Measurements from ENCODE around the gene EMILIN3. TPM values are rescaled to one million over a fixed set of nuclear protein-coding genes. Genes with fewer than 3 reads are reported as not detected.

Gene EMILIN3
- total RNA-seq, 1 donor = under 0.01 TPM

DNA sequence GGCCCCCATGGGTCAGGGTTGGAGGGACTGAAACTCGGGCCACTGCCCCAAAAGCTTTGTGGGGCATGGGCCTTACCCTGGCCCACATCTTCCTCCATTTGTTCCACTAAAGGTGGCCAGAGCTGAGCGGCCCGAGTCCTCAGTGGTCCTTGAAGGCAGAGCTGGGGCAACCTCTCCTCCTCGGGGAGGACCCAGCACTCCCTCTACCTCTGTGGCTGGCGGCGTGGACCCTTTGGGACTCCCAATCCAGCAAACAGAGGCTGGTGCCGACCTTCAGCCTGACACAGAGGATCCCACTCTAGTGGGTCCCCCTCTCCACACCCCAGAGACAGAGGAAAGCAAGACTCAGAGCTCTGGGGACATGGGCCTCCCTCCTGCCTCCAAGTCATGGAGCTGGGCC, 16.7 kb downstream of the EMILIN3 start:
- DNase-seq (ENCODE audit: low read depth in 2 of 3, low spot score in 2 of 3) = no peak

GRCh38 chr20:41349266-41349665, 17.4 kb downstream of the EMILIN3 start:
- no peak for DNase-seq (ENCODE audit: low read depth in 2 of 3, low spot score in 2 of 3)

DNA sequence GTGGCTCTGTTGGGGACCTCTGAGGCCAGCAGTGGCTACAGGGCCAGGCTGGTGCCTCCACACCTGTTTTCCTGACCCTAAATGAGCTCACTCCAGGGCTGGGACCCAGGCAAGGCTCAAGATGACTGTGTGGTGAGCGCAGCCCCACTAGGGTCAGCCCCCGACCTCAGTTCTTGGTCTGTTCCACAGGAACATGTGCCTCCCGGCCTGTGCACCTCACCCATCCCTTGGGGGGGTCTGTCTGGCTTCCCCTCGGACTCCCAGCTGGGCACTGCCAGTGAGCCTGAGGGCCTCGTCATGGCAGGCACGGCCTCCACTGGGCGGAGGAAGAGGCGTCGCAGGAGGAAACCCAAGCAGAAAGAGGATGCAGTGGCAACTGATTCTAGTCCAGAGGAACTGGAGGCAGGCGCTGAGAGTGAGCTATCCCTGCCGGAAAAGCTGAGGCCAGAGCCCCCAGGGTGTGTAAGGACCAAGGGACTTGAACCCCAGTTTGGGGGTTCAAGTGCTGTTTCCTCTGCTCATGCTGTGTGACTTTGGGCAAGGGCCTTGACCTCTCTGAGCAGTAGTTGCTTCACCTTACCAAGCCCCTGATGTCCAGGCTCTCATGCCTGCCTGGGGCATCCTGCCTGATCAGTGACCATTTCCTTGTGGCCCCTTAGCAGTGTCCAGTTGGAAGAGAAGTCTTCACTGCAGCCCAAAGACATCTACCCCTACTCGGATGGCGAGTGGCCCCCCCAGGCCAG, 18.0 kb downstream of the EMILIN3 start:
- no peak for DNase-seq (ENCODE audit: low read depth in 2 of 3, low spot score in 2 of 3)

- no peak for DNase-seq (ENCODE audit: low read depth in 2 of 3, low spot score in 2 of 3)
Observed at GRCh38 chr20:41347523-41348429, 18.8 kb downstream of the EMILIN3 start.

DNA sequence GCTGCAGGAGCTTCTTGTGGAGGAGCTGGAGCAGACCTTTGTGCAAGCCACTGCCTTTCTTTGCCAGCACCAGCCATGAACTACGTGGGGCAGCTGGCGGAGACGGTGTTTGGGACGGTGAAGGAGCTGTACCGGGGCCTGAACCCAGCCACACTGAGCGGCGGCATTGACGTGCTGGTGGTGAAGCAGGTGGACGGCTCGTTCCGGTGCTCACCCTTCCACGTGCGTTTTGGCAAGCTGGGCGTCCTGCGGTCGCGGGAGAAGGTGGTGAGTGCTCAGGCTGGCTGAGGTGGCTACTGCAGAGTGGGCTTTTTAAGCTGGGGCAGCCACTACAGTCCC, 20.9 kb downstream of the EMILIN3 start:
- DNase-seq (ENCODE audit: low read depth in 2 of 3, low spot score in 2 of 3) = no peak

DNA sequence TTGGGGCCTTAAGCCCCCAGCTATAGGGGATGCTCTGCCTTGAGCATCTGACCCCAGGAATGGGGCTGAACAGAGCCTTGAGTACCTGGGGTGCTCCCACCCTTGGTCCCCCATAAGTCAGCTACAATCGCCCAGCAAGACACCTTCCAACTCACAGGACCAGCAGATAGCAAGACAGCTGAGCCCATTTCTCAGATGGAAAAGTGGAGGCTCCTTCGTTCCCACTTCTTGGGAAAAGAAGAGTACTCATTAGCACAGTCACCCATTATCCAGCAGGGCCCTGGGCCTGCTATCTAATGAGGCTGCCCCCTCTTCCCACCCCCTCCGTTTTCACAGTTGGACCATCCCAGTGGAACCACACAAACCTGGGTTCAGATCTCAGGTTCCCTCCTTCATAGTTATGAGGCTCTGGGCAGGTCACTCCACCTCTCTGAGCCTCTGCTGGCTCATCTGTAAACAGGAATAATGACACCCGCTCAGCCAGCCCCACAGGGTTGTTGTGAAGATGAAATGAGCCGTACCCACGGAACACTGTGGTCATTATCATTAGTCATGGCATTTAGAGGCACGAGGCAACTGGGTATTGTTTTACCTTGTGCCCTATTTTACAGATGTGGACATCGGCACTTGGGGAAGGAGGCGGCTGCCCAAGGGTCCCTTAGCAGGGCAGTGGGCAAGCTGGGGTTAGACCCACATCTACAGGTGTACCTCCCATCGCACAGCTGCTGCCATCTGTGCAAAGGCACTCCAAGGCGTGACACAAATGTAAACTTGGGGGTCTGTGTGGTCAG, 21.5 kb downstream of the EMILIN3 start:
- DNase-seq (ENCODE audit: low read depth in 2 of 3, low spot score in 2 of 3) = no peak

GRCh38 chr20:41344477-41344876, 22.1 kb downstream of the EMILIN3 start:
- DNase-seq (ENCODE audit: low read depth in 2 of 3, low spot score in 2 of 3) = no peak

GRCh38 chr20:41342474-41343464, 23.8 kb downstream of the EMILIN3 start:
- DNase-seq (ENCODE audit: low read depth in 2 of 3, low spot score in 2 of 3) = no peak

GRCh38 chr20:41340327-41341055, 26.1 kb downstream of the EMILIN3 start, which contains the start of gene LPIN3:
Gene LPIN3, plus strand, starts transcription at chr20:41340821. Its CDS starts 4,983 bp downstream, at chr20:41345804.
- peak in 2 of 3 donors; percentile 39 to 41 for DNase-seq (ENCODE audit: low read depth in 2 of 3, low spot score in 2 of 3)

- peak; percentile 46 to 74 (median 67) for DNase-seq (ENCODE audit: low read depth in 2 of 3, low spot score in 2 of 3)
Observed at GRCh38 chr20:41339957-41340326, 26.7 kb downstream of the EMILIN3 start.

- no peak for DNase-seq (ENCODE audit: low read depth in 2 of 3, low spot score in 2 of 3)
Observed at GRCh38 chr20:41336711-41337492, 29.7 kb downstream of the EMILIN3 start.

GRCh38 chr20:41335591-41335990, 31.0 kb downstream of the EMILIN3 start:
- DNase-seq (ENCODE audit: low read depth in 2 of 3, low spot score in 2 of 3) = no peak

DNA sequence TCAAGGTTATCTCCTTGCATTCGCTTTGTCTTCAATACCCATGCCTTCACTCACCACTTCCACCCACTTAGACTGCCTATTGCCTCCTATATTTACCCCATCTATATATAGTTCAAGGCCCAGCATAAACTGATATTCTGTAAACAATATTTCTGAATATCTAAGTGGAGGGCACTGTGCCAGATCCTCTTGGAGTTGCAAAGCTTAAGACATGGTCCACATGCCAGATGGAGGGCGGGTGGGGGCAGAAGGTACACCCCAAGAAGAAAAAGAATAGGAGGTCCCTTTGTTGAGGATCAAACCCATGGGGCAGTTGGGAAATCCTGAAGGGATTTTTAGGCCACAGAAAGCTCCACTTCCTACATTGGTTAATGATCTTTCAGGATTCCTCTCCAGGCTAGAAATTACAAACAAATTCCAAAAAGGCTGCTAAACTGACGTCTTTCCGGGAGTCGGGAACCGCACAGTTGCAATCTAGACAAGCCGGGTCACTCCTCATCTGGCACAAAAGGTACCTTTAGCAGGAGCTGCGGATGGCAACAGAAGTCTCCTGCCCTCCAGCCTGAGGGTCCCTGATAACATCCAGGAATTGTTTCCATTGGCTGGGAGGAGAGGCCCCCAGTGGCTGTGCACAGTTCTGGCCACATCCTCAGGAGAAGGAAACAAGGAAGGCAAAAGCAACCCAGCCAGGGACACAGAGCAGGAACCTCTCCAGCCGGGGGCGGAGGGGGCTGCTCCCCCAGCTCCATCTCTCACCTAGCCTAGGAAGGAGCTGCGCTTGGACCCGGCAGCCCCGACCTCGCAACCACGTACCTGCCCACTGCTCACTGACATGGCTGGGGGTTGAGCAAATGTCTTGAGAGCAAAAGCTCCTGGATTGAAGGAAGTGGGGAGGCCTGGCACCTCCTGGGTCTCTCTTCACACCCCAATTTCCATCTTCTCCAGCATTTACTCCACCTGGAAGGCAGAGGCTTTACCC, 31.9 kb downstream of the EMILIN3 start:
- DNase-seq (ENCODE audit: low read depth in 2 of 3, low spot score in 2 of 3) = no peak

DNA sequence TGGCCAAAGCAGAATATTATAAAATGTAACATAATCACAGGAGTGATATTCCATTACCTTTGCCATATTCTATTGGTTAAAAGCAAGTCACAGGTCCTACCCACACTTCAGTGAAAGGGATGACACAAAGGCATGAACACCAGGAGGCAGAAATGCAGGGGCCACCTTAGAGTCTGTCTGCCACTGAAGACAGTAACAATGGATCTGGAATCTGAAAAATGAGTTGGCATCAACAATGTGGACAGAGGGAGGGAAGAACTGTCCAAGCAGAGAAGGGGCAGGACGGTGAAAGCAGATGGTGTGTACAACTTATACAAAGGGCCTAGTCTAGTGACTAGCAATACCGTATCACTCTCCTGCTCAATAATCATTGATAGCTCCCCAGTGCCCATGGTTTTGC, 32.6 kb downstream of the EMILIN3 start:
- DNase-seq (ENCODE audit: low read depth in 2 of 3, low spot score in 2 of 3) = no peak

DNA sequence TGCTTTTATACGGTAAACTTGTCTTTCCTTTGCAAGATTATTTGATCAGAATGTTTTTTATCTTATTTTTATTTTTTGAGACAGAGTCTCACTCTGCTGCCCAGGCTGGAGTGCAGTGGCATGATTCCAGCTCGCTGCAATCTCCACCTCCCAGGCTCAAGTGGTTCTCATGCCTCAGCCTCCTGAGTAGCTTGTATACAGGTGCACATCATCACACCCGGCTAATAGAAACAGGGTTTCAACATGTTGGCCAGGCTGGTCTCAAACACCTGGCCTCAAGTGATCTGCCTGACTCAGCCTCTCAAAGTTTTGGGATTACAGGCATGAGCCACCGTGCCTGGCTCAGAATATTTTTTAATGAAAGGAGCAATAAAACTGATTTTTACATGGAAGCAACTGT, 34.9 kb downstream of the EMILIN3 start:
- DNase-seq (ENCODE audit: low read depth in 2 of 3, low spot score in 2 of 3) = no peak

DNA sequence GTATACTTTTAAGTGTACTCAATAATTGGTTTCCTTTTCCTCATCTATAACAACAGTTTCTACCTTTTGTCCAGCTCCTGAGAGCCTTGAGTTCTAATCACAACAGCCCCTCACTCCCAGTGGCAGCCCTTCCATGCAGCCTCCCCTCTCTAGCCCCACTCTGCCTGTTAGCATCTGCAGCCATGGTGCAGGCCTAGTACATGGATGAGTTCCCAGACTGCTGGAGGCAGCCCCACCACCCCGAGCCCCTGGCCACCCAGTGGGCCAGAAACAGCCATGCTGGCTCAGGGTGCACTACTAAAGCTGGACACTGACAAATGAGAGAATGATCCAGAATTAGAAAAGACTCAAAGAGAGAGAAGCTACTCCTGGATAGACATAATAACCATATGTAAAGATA, 35.7 kb downstream of the EMILIN3 start:
- DNase-seq (ENCODE audit: low read depth in 2 of 3, low spot score in 2 of 3) = no peak

GRCh38 chr20:41330343-41330720, 36.3 kb downstream of the EMILIN3 start:
- no peak for DNase-seq (ENCODE audit: low read depth in 2 of 3, low spot score in 2 of 3)
